Endothelial cell (in vitro differentiated cells): Measurements from ENCODE around the gene LRRC43. TPM values are rescaled to one million over a fixed set of nuclear protein-coding genes. Genes with fewer than 3 reads are reported as not detected.

ENCODE experiments used
- DNase-seq: peaks from one replicate; pipeline ENCODE4 v3.0.0; 2021; ENCODE audit warnings: low spot score
- H3K27ac Mint-ChIP-seq: one replicate; pipeline ENCODE4 v1.8.0; 2021; ENCODE audit warnings: mixed read lengths, inconsistent platforms; ENCODE audit not compliant: unreplicated experiment
- H3K27me3 Mint-ChIP-seq: one replicate; pipeline ENCODE4 v1.8.0; 2021; ENCODE audit warnings: mild to moderate bottlenecking, moderate library complexity, mixed read lengths, inconsistent platforms; ENCODE audit not compliant: unreplicated experiment
- H3K36me3 Mint-ChIP-seq: one replicate; pipeline ENCODE4 v1.8.0; 2021; ENCODE audit warnings: mild to moderate bottlenecking, low read depth, mixed read lengths, inconsistent platforms; ENCODE audit not compliant: unreplicated experiment
- H3K4me1 Mint-ChIP-seq: one replicate; pipeline ENCODE4 v1.8.0; 2021; ENCODE audit warnings: mild to moderate bottlenecking, mixed read lengths, inconsistent platforms; ENCODE audit not compliant: unreplicated experiment
- H3K4me3 Mint-ChIP-seq: one replicate; pipeline ENCODE4 v1.8.0; 2021; ENCODE audit warnings: mild to moderate bottlenecking, mixed read lengths, inconsistent platforms; ENCODE audit not compliant: unreplicated experiment
- H3K9me3 Mint-ChIP-seq: one replicate; pipeline ENCODE4 v1.8.0; 2021; ENCODE audit warnings: mixed read lengths, inconsistent platforms; ENCODE audit not compliant: unreplicated experiment
- CTCF ChIP-seq: fragments of 200-600 bp; sonication (generic); IDR thresholded peaks from one replicate; pipeline ENCODE4 v1.5.0; 2021; ENCODE audit warnings: antibody characterized with exemption; ENCODE audit not compliant: unreplicated experiment
- total RNA-seq: library from RNA; stranded (reverse); fragmentation: NEBNext Ultra II Directional; extraction: Animal tissue kit (Norgen Biotek cat#: 25700); gene quantifications from one replicate; pipeline ENCODE4 v1.2.1, GENCODE V29; 2021; ENCODE audit not compliant: unreplicated experiment

LRRC43 gene
- total RNA-seq, 1 donor from 2014 or later = 0.31 TPM

- H3K27me3 Mint-ChIP-seq = no peaks in the 10 kb centered on the region
- peaks cover 19% of the 10 kb centered on the region for H3K36me3 Mint-ChIP-seq
- H3K4me1 Mint-ChIP-seq = peaks cover 18% of the 10 kb centered on the region
- no peak for DNase-seq
- H3K27ac Mint-ChIP-seq = no peak overlapping the region
- no peak overlapping the region for H3K4me3 Mint-ChIP-seq
- no peaks in the 10 kb centered on the region for H3K9me3 Mint-ChIP-seq
- no peak for TF ChIP-seq CTCF
Measured at GRCh38 chr12:122245553-122245952, 62.6 kb downstream of the LRRC43 start.

- Mint-ChIP-seq H3K27ac (peak overlapping the region; percentile 70), H3K36me3 (peaks cover 21% of the 10 kb centered on the region), H3K4me3 (no peak overlapping the region), H3K4me1 (peaks cover 21% of the 10 kb centered on the region), H3K27me3 (no peaks in the 10 kb centered on the region), H3K9me3 (no peaks in the 10 kb centered on the region)
- TF ChIP-seq CTCF = no peak
- no peak for DNase-seq
Measured at GRCh38 chr12:122250047-122250446, 67.1 kb downstream of the LRRC43 start.

- peak overlapping the region; percentile 70 for H3K27ac Mint-ChIP-seq
Measured at GRCh38 chr12:122250536-122250935, 67.6 kb downstream of the LRRC43 start.

More at GRCh38 chr12:122250536-122250935, 67.6 kb downstream of the LRRC43 start:
- DNase-seq = no peak
- peaks cover 21% of the 10 kb centered on the region for H3K4me1 Mint-ChIP-seq
- no peaks in the 10 kb centered on the region for H3K27me3 Mint-ChIP-seq
- no peak for TF ChIP-seq CTCF
- peaks cover 21% of the 10 kb centered on the region for H3K36me3 Mint-ChIP-seq
- H3K4me3 Mint-ChIP-seq = no peak overlapping the region
- no peaks in the 10 kb centered on the region for H3K9me3 Mint-ChIP-seq

Other genes with a start within 250 kb of the LRRC43 start
- gene BCL7A, start 161.2 kb upstream of the LRRC43 start, total RNA-seq = 6.2 TPM
- 63.3 TPM for gene MLXIP, start 104.4 kb upstream of the LRRC43 start, total RNA-seq
- not detected for gene IL31, start 8.9 kb upstream of the LRRC43 start, total RNA-seq
- 0.38 TPM for gene B3GNT4, start 20.6 kb downstream of the LRRC43 start, total RNA-seq
- 50.1 TPM for gene DIABLO, start 42.9 kb downstream of the LRRC43 start, total RNA-seq
- 32.1 TPM for gene VPS33A, start 83.4 kb downstream of the LRRC43 start, total RNA-seq
- gene CLIP1, start 239.5 kb downstream of the LRRC43 start, total RNA-seq = 57.7 TPM